CD14-positive monocyte (primary cell): ENCODE measurements around the gene SNRNP27. TPM values are rescaled to one million over a fixed set of nuclear protein-coding genes. Genes with fewer than 3 reads are reported as not detected.

ENCODE experiments used
- DNase-seq, 3 donors: peaks; one replicate each; pipeline ENCODE4 v3.0.0-alpha.2; 2011 to 2022
- H2AFZ ChIP-seq: 2 replicates; pipeline ENCODE4 v1.6.0; 2012; ENCODE audit warnings: mild to moderate bottlenecking, low read depth, low read length, inconsistent platforms; ENCODE audit not compliant: insufficient read depth, poor library complexity, severe bottlenecking
- H3K27ac ChIP-seq, 2 donors: 1 replicate in 1 of 2; 2 replicates in 1 of 2; pipeline ENCODE4 v1.5.1; 2012 to 2013; ENCODE audit warnings: low read length in 2 of 2, control low read depth in 1 of 2, inconsistent platforms in 1 of 2, low read depth in 1 of 2, mild to moderate bottlenecking in 1 of 2
- H3K27me3 ChIP-seq, 2 donors: one replicate each; pipeline versions ENCODE4 v1.6.0 to v1.6.1; 2011 to 2013; ENCODE audit warnings: low read length in 2 of 2; ENCODE audit not compliant: control insufficient read depth in 2 of 2, insufficient read depth in 2 of 2
- H3K36me3 ChIP-seq, 2 donors: replicated peaks in 1 of 2; 1 replicate in 1 of 2; 2 replicates in 1 of 2; pipeline versions ENCODE4 v1.5.1 to v1.6.1; 2012 to 2013; ENCODE audit warnings: low read length in 2 of 2, control low read depth in 1 of 2, inconsistent platforms in 1 of 2, mild to moderate bottlenecking in 1 of 2; ENCODE audit not compliant: insufficient read depth in 2 of 2, control insufficient read depth in 1 of 2
- H3K4me1 ChIP-seq, 2 donors: 1 replicate in 1 of 2; 2 replicates in 1 of 2; pipeline versions ENCODE4 v1.5.1 to v1.6.1; 2012 to 2013; ENCODE audit warnings: low read length in 2 of 2, control low read depth in 1 of 2, inconsistent platforms in 1 of 2, mild to moderate bottlenecking in 1 of 2, moderate library complexity in 1 of 2; ENCODE audit not compliant: insufficient read depth in 2 of 2, control insufficient read depth in 1 of 2
- H3K4me2 ChIP-seq: replicated peaks from 2 replicates; pipeline ENCODE3; 2012; ENCODE audit warnings: low read length, moderate library complexity, mild to moderate bottlenecking; ENCODE audit not compliant: poor library complexity, severe bottlenecking; ENCODE audit errors: extremely low read depth
- H3K4me3 ChIP-seq, 3 experiments: fragments of 200-600 bp in 1 of 3; sonication (generic) in 1 of 3; replicated peaks in 1 of 3; 1 replicate in 2 of 3; 2 replicates in 1 of 3; pipeline ENCODE4 v1.5.1; 2011 to 2013; ENCODE audit warnings: low read length in 3 of 3, mild to moderate bottlenecking in 3 of 3, control low read depth in 2 of 3, low read depth in 2 of 3, inconsistent platforms in 1 of 3, moderate library complexity in 1 of 3
- H3K79me2 ChIP-seq: 2 replicates; pipeline ENCODE4 v1.6.0; 2012; ENCODE audit warnings: mild to moderate bottlenecking, control low read depth, inconsistent platforms, low read length, moderate library complexity; ENCODE audit not compliant: insufficient read depth
- H3K9ac ChIP-seq: 2 replicates; pipeline ENCODE4 v1.6.0; 2017; ENCODE audit warnings: low read length, mild to moderate bottlenecking; ENCODE audit not compliant: insufficient read depth, poor library complexity, severe bottlenecking
- H3K9me3 ChIP-seq, 2 donors: replicated peaks in 1 of 2; 1 replicate in 1 of 2; 2 replicates in 1 of 2; pipeline versions ENCODE4 v1.5.1 to v1.6.1; 2012 to 2013; ENCODE audit warnings: low read length in 2 of 2, control low read depth in 1 of 2; ENCODE audit not compliant: control insufficient read depth in 1 of 2, insufficient read depth in 1 of 2
- H4K20me1 ChIP-seq: 2 replicates; pipeline ENCODE4 v1.6.0; 2012; ENCODE audit warnings: mild to moderate bottlenecking, low read length, control low read depth, moderate library complexity; ENCODE audit not compliant: insufficient read depth
- H3K27ac Mint-ChIP-seq, 7 donors: one replicate each; pipeline ENCODE4 v1.8.0; 2020; ENCODE audit warnings: mild to moderate bottlenecking in 7 of 7, mixed read lengths in 7 of 7, moderate library complexity in 6 of 7, inconsistent platforms in 2 of 7
- H3K27me3 Mint-ChIP-seq, 3 donors: one replicate each; pipeline ENCODE4 v1.8.0; 2021 to 2022; ENCODE audit warnings: low read depth in 3 of 3, mild to moderate bottlenecking in 3 of 3, mixed read lengths in 3 of 3, moderate library complexity in 3 of 3, inconsistent platforms in 1 of 3
- H3K36me3 Mint-ChIP-seq, 2 donors: one replicate each; pipeline ENCODE4 v1.8.0; 2020; ENCODE audit warnings: mixed read lengths in 2 of 2, inconsistent platforms in 1 of 2, mild to moderate bottlenecking in 1 of 2
- H3K4me1 Mint-ChIP-seq: one replicate; pipeline ENCODE4 v1.8.0; 2020; ENCODE audit warnings: mild to moderate bottlenecking, mixed read lengths
- H3K4me3 Mint-ChIP-seq, 2 donors: one replicate each; pipeline ENCODE4 v1.8.0; 2020; ENCODE audit warnings: mild to moderate bottlenecking in 2 of 2, mixed read lengths in 2 of 2, moderate library complexity in 1 of 2
- H3K9me3 Mint-ChIP-seq, 7 donors: one replicate each; pipeline ENCODE4 v1.8.0; 2020 to 2022; ENCODE audit warnings: mixed read lengths in 7 of 7, mild to moderate bottlenecking in 6 of 7, moderate library complexity in 6 of 7, inconsistent platforms in 2 of 7
- CTCF ChIP-seq: fragments of 200-600 bp; IDR thresholded peaks from one replicate; pipeline ENCODE4 v1.8.0; 2022; ENCODE audit warnings: antibody characterized with exemption, mild to moderate bottlenecking
- intact Hi-C, 2 donors: fragments of 100-400 bp; cut with micrococcal nuclease; formaldehyde crosslinking; loops; one replicate each; pipeline versions ENCODE4 v1.15.0 to v1.15.1; 2023
- polyA plus RNA-seq, 3 donors: library from polyadenylated mRNA; depleted of rRNA in 1 of 3; unstranded in 2 of 3; stranded (reverse) in 1 of 3; fragments of 300-500 nt in 2 of 3; fragments of >200 nt in 1 of 3; fragmentation: Illumina TruSeq in 2 of 3; gene quantifications; 1 replicate in 2 of 3; 2 replicates in 1 of 3; pipeline ENCODE4 v1.2.3, GENCODE V29; 2012 to 2021

The SNRNP27 gene
- polyA plus RNA-seq, 3 donors, result 15.6 to 54.8 (median 47.4) TPM

DNA sequence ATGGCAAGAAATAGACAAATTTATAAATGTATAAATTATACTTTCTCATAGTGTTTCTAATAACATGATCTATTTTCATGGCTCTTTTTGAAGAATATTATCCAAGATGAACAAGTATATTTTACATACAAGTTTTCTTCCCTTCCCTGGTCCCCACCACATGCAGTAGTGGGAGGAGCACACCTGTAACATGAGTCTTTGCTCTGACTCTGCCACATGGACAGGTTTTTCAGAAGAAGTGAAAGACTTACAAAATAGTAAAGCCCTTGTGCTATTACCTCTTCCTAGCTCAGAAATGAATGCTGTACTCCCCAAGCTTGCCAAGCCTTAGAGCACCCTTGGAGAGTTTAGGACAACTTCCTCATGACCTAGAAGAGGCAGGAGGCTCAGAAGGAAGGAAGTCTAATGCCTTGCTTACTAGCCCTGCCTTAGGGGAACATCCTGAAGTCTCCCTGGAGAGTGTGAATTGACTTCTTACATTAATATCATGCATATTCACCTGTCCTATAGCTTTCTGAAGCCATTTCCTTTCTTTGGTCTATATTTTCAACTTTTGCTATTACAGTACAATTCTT, 39.6 kb downstream of the SNRNP27 start:
- Mint-ChIP-seq H3K4me1 (peaks cover 77% of the 10 kb centered on the region), H3K27ac (peak overlapping the region; percentile 77 to 94 (median 91))

More for the DNA sequence above, 39.6 kb downstream of the SNRNP27 start:
- Histone ChIP-seq H3K79me2 (peaks cover 86% of the 10 kb centered on the region), H2AFZ (no peak overlapping the region), H3K27me3 (no peaks in the 10 kb centered on the region), H3K36me3 (peaks cover 44 to 63% of the 10 kb centered on the region in 2 donors), H4K20me1 (peaks cover 69% of the 10 kb centered on the region), H3K9me3 (no peaks in the 10 kb centered on the region), H3K4me1 (peaks cover 57 to 85% of the 10 kb centered on the region in 2 donors), H3K9ac (peak overlapping the region; percentile 51), H3K4me2 (peak overlapping the region; percentile 66), H3K27ac (peak overlapping the region; percentile 44 to 94), H3K4me3 (peak overlapping the region in 2 of 3 experiments; percentile 12 to 64)
- Mint-ChIP-seq H3K36me3 (peaks cover 73 to 74% of the 10 kb centered on the region in 2 donors), H3K9me3 (peaks cover 0 to 1% (median 0%) of the 10 kb centered on the region in 7 donors), H3K4me3 (peak overlapping the region; percentile 26 to 45), H3K27me3 (no peaks in the 10 kb centered on the region)
- intact Hi-C loops, result loop anchor here in 1 of 2 donors (2.0 kb wide), 1 partner anchor 17 kb away; no protein-coding TSS in a partner anchor
- DNase-seq, result peak in 2 of 3 donors; percentile 77 to 79
- no peak for TF ChIP-seq CTCF
